Astrocyte of the cerebellum (primary cell): Measurements from ENCODE around the gene PGM5.

Experiments used
- DNase-seq: peaks from one replicate; pipeline ENCODE4 v3.0.0-alpha.2; 2011; ENCODE audit warnings: low read depth
- H3K4me3 ChIP-seq: 2 replicates; pipeline ENCODE4 v1.5.1; 2011; ENCODE audit warnings: mild to moderate bottlenecking, low read depth, low read length, moderate library complexity
- in situ Hi-C: cut with HindIII; loops from 2 replicates; pipeline ENCODE4 v1.10.0; 2017; ENCODE audit warnings: low sequenced_read_pairs
- TF ChIP-seq, protein P1 (sequence below): IDR thresholded peaks from 2 replicates; pipeline ENCODE4 v1.5.1; 2012; ENCODE audit warnings: low read length, low read depth, moderate library complexity, mild to moderate bottlenecking; ENCODE audit errors: missing control alignments

The PGM5 gene

DNA sequence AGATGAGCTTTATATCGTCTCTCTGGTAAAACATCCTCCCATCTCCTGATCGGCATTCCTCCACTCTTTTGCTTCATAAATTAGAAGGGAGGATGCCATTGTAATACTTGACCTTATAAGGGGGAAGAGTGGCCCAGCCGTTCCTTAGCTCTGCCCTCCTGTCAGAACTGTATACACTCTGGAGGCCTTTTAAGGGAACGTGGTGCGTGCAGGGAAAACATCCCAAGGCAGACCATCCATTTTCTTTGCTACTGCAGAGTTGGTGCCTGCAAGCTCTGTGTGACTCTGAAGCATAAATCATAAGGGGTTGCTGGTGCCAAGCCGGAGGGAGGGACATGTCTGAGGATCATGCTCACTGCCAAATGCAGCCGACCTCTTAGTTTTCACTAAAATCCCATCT is 90.4 kb downstream of the PGM5 start:
- no peak for DNase-seq
- in situ Hi-C loops, result no loop called here
- TF ChIP-seq, protein P1, sequence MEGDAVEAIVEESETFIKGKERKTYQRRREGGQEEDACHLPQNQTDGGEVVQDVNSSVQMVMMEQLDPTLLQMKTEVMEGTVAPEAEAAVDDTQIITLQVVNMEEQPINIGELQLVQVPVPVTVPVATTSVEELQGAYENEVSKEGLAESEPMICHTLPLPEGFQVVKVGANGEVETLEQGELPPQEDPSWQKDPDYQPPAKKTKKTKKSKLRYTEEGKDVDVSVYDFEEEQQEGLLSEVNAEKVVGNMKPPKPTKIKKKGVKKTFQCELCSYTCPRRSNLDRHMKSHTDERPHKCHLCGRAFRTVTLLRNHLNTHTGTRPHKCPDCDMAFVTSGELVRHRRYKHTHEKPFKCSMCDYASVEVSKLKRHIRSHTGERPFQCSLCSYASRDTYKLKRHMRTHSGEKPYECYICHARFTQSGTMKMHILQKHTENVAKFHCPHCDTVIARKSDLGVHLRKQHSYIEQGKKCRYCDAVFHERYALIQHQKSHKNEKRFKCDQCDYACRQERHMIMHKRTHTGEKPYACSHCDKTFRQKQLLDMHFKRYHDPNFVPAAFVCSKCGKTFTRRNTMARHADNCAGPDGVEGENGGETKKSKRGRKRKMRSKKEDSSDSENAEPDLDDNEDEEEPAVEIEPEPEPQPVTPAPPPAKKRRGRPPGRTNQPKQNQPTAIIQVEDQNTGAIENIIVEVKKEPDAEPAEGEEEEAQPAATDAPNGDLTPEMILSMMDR, result no peak
- H3K4me3 ChIP-seq, result no peak overlapping the region

DNA sequence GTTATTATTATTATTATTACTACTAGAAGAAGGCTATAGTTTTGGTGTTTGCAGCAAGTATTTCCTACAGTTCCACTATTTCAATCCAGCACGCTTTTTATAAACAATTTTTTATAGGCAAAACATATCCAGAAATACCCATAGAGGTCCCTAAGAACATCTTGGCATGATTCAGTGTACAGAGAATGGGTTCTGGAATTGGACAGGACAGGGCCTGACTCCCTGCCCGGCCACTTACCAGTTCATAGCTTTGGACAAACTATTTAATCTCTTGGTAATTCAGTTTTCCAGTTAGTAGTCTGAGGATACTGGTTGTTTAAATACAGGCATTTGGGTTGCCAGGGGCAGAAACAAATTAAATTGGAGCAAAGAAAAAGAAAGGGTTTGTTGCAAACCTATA is 91.2 kb downstream of the PGM5 start:
- DNase-seq, result no peak
- TF ChIP-seq, protein P1, result no peak
- no peak overlapping the region for H3K4me3 ChIP-seq
- in situ Hi-C loops, result no loop called here

DNA sequence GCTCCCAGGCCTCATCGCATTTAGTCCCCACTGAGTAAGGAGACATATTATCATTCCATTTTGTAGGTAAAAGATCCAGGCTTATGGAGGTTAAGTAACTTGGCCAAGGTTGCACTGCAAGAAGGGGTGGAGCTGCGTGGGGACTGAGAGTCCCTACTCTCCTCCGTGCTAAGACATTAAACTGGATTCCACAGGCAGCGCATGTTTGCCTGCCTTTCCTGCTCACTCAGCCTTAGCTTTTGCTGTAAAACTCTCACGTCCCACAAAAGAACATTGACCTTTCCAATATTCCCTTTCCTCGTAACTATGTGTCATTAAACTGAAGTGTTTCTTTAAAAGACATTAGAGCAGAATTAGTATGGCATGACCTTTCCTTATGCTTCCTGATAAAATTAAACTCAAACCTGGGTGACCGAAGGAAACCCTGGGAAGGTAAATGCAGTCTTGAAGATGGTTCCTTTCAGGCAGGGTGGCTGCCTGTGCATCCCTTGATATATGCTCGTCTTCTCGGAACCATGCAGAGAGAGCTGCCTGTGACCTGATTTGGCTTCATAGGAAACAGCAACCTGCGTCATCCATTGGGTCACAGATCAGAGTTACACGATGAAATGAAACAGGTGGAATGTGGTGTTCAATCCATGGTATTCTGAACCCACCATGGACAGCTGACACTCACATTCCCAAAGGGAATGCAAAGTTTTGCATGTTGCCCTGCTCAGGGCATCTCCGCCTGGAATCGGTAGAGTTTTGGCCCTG is 98.3 kb downstream of the PGM5 start:
- TF ChIP-seq, protein P1, result no peak
- in situ Hi-C loops, result no loop called here
- H3K4me3 ChIP-seq, result no peak overlapping the region
- no peak for DNase-seq

DNA sequence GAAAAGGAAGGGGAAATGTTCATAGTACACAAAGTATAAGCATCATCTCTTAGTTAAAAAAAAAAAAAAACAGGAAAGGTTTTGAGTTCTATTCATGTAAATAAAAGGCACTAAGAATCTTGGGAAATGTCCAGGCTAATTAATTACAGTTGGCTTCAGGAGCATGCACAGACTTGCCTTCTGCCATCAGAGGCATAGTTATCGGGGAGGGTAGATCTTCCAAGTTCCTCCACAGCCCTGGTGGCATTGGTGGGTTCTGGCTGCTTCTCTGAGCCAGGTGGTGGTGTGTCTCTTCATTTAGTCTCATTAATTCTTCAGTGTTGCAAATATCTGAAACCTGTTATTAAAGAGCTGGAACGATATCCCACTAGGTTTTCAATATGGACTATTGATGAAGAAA is 99.0 kb downstream of the PGM5 start:
- DNase-seq, result no peak
- in situ Hi-C loops, result no loop called here
- no peak overlapping the region for H3K4me3 ChIP-seq
- TF ChIP-seq, protein P1, result no peak

DNA sequence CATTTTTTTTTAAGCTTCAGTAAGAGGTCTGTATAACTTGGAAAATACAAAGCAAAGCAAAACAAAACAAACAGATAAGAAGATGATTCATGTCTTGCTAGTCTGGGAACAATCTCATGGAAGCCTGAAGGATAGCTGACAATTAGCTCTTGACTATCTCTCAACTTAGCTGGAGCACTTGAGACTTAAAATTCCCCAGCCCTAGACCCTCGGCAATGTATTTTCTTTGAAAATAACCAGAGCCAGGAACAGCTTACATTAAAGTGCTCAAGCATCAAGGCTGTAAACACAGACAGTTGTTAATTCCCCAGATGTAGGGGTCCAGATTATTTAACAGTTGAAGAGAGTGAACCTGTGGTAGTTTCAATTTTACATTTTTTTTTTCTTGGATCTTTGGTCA is 101.4 kb downstream of the PGM5 start:
- in situ Hi-C loops, result no loop called here
- DNase-seq, result no peak
- no peak overlapping the region for H3K4me3 ChIP-seq
- TF ChIP-seq, protein P1, result no peak

DNA sequence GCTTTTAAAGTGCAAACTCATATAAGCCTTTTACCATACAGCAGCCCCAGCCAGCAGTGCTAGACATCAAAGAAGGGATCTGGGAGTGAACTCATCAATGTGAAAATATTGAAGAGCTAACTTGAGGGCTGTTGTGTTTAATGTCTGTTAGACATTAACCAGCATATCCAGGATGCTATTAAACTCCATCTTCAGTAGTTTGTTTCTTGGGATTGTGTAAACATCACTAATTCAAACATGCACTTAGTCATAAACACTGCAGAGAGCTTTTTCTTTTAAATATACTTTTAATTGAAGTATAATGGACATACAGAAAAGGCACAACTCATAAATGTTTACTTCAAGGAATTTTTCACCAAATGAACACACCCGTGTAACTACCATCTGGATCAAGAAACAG is 102.5 kb downstream of the PGM5 start:
- no peak overlapping the region for H3K4me3 ChIP-seq
- no peak for DNase-seq
- in situ Hi-C loops, result no loop called here
- TF ChIP-seq, protein P1, result no peak
